ENCODE data around the gene OPRM1.

DNA sequence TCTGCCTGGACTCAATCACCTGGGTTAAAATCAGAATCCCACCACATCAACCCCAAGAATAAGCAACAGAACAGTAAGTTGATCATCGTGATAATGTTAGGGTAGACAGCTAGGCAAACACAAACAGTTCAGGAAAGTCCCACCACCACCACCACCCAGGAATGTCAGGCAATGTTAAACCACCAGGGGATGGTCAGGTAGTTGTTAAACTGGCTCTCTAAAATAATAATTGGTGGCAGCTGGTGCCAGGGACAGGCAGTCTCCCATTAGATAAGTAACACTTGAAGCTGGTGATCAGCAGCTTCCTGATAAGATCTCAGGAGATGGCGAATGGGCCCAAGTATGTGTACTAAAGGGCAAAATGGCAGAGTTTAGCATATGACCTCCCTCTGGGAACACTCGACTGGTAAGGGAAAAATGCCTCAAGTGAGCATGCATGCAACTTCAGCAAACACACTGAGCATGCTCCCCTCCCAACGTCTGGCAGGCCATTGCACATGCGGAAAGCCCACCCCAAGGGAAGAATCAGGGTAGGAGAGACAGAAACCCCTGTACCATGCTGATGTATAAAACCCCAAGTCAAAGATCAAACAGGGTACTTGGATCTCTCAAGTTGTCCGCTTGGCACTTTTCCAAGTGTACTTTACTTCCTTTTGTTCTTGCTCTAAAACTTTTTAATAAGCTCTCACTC is 250.9 kb downstream of the OPRM1 start:
- TF ChIP-seq, protein P1, sequence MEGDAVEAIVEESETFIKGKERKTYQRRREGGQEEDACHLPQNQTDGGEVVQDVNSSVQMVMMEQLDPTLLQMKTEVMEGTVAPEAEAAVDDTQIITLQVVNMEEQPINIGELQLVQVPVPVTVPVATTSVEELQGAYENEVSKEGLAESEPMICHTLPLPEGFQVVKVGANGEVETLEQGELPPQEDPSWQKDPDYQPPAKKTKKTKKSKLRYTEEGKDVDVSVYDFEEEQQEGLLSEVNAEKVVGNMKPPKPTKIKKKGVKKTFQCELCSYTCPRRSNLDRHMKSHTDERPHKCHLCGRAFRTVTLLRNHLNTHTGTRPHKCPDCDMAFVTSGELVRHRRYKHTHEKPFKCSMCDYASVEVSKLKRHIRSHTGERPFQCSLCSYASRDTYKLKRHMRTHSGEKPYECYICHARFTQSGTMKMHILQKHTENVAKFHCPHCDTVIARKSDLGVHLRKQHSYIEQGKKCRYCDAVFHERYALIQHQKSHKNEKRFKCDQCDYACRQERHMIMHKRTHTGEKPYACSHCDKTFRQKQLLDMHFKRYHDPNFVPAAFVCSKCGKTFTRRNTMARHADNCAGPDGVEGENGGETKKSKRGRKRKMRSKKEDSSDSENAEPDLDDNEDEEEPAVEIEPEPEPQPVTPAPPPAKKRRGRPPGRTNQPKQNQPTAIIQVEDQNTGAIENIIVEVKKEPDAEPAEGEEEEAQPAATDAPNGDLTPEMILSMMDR (IDR thresholded peaks at IDR 0.05): no peak
- no peak for TF ChIP-seq POLR2A (IDR thresholded peaks at IDR 0.05)
